Gastroesophageal sphincter (tissue), 4 donors: ENCODE measurements around the gene ELAVL1. TPM values are rescaled to one million over a fixed set of nuclear protein-coding genes. Genes with fewer than 3 reads are reported as not detected.

Experiments
- ATAC-seq: fragments of 150-250 bp; one replicate; pipeline ENCODE4 v1.9.1; 2016; ENCODE audit warnings: mild to moderate bottlenecking, moderate library complexity
- H3K27ac ChIP-seq, 4 donors: fragments of 200-600 bp; sonication (generic) in 3 of 4; 1 replicate in 3 of 4; 2 replicates in 1 of 4; pipeline ENCODE4 v1.5.1; 2016 to 2019
- H3K27me3 ChIP-seq: fragments of 200-600 bp; sonication (generic); one replicate; pipeline ENCODE4 v1.5.1; 2019
- H3K36me3 ChIP-seq, 2 donors: fragments of 200-600 bp; sonication (generic); one replicate each; pipeline ENCODE4 v1.5.1; 2019; ENCODE audit warnings: control low read depth in 1 of 2
- H3K4me1 ChIP-seq, 3 donors: fragments of 200-600 bp; sonication (generic); 1 replicate in 2 of 3; 2 replicates in 1 of 3; pipeline ENCODE4 v1.5.1; 2016 to 2019; ENCODE audit warnings: control low read depth in 2 of 3
- H3K4me3 ChIP-seq, 2 donors: fragments of 200-600 bp; sonication (generic); one replicate each; pipeline ENCODE4 v1.5.1; 2019; ENCODE audit warnings: mild to moderate bottlenecking in 1 of 2, moderate library complexity in 1 of 2
- H3K9me3 ChIP-seq, 3 donors: fragments of 200-600 bp; sonication (generic); one replicate each; pipeline ENCODE4 v1.5.1; 2017 to 2019; ENCODE audit warnings: control low read depth in 2 of 3
- EP300 ChIP-seq: sonication (generic); formaldehyde crosslinking; IDR thresholded peaks from one replicate; pipeline ENCODE4 v1.6.1; 2017; ENCODE audit warnings: antibody characterized with exemption, mild to moderate bottlenecking
- POLR2A ChIP-seq, 2 donors: fragments of 450-650 bp; IDR thresholded peaks; one replicate each; pipeline ENCODE4 v1.6.1; 2017; ENCODE audit warnings: antibody characterized with exemption in 2 of 2, mild to moderate bottlenecking in 2 of 2, moderate library complexity in 1 of 2
- POLR2AphosphoS5 ChIP-seq: sonication (generic); formaldehyde crosslinking; IDR thresholded peaks from one replicate; pipeline ENCODE4 v1.6.1; 2017; ENCODE audit warnings: antibody characterized with exemption
- WGBS, 2 donors: methylation state at CpG; one replicate each; pipeline ENCODE4 v1.1.5; 2018; ENCODE audit warnings: low coverage in 1 of 2; 5-methylcytosine and 5-hydroxymethylcytosine counted together
- total RNA-seq, 4 donors: library from RNA; depleted of rRNA; stranded (reverse); fragments of >200 nt; gene quantifications; one replicate each; pipeline ENCODE4 v1.1.0, GENCODE V29; 2016
- TF ChIP-seq, protein P1 (sequence below), 4 experiments: fragments of 200-600 bp in 2 of 4; fragments of 450-650 bp in 2 of 4; sonication (generic) in 1 of 4; IDR thresholded peaks; one replicate each; pipeline ENCODE4 v1.5.1; 2017 to 2019; ENCODE audit warnings: antibody characterized with exemption in 4 of 4, mild to moderate bottlenecking in 2 of 4, moderate library complexity in 2 of 4

The ELAVL1 gene
- total RNA-seq, 4 donors from 2014 or later, result 30.8 to 62.5 (median 34.6) TPM

DNA sequence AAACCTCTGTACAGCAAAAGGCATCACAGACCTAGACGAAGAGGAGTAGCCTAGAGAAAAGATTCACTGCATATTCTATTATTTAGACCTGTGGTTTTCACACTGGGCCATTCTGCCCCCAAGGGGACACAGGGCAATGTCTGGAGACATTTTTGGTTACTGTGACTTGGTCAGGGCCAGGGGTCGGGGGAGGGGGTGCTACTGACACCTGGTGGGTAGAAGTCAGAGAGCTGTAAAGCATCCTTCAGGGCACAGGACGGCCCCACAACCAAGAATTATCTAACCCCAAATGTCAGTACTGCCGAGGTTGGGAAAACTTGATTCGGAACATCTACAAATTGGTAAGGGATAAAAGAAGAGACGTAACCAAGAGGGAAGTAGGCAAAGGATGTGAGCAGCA, 11.3 kb downstream of the ELAVL1 start:
- no peak overlapping the region for H3K4me3 ChIP-seq
- no peak overlapping the region for H3K27ac ChIP-seq
- no peaks in the 10 kb centered on the region for H3K9me3 ChIP-seq
- H3K36me3 ChIP-seq, result peaks cover 0 to 30% of the 10 kb centered on the region in 2 donors
- TF ChIP-seq POLR2A (IDR thresholded peaks at IDR 0.05), result no peak
- TF ChIP-seq, protein P1, sequence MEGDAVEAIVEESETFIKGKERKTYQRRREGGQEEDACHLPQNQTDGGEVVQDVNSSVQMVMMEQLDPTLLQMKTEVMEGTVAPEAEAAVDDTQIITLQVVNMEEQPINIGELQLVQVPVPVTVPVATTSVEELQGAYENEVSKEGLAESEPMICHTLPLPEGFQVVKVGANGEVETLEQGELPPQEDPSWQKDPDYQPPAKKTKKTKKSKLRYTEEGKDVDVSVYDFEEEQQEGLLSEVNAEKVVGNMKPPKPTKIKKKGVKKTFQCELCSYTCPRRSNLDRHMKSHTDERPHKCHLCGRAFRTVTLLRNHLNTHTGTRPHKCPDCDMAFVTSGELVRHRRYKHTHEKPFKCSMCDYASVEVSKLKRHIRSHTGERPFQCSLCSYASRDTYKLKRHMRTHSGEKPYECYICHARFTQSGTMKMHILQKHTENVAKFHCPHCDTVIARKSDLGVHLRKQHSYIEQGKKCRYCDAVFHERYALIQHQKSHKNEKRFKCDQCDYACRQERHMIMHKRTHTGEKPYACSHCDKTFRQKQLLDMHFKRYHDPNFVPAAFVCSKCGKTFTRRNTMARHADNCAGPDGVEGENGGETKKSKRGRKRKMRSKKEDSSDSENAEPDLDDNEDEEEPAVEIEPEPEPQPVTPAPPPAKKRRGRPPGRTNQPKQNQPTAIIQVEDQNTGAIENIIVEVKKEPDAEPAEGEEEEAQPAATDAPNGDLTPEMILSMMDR (IDR thresholded peaks at IDR 0.05), result no peak
- TF ChIP-seq POLR2AphosphoS5, result no peak
- TF ChIP-seq EP300, result no peak
- 82 to 87% methylated on average over 3 to 5 of the region's 6 CpGs for WGBS, 2 donors
- ATAC-seq, result no peak
- no peaks in the 10 kb centered on the region for H3K27me3 ChIP-seq
- peaks cover 0 to 46% (median 6%) of the 10 kb centered on the region in 3 donors for H3K4me1 ChIP-seq

DNA sequence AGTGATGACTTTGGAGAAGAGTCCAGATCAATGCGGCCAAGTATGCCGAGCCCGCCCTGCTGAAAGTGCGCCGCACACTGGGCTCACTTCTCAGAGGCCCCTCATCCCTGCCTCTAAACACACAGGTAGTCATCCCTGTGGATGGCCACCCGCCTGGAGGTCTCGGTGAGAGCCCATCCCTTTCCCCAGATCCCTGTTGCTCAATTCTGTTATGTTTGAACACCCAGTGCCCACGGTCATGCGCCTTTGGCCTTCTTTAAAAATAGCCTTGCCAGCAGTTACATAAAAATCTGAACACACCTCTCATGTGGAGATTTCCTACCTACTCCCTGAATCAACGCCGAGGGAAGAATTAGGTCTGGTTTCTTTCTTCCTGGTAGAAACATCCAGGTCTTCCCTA, 11.9 kb downstream of the ELAVL1 start:
- Histone ChIP-seq H3K4me3 (no peak overlapping the region), H3K9me3 (no peaks in the 10 kb centered on the region), H3K27me3 (no peaks in the 10 kb centered on the region), H3K4me1 (peaks cover 0 to 44% (median 6%) of the 10 kb centered on the region in 3 donors), H3K36me3 (peaks cover 0 to 35% of the 10 kb centered on the region in 2 donors), H3K27ac (no peak overlapping the region)
- ATAC-seq, result no peak
- WGBS, 2 donors, result 83 to 88% methylated on average over 1 to 11 of the region's 11 CpGs
- no peak for TF ChIP-seq POLR2A (IDR thresholded peaks at IDR 0.05)

DNA sequence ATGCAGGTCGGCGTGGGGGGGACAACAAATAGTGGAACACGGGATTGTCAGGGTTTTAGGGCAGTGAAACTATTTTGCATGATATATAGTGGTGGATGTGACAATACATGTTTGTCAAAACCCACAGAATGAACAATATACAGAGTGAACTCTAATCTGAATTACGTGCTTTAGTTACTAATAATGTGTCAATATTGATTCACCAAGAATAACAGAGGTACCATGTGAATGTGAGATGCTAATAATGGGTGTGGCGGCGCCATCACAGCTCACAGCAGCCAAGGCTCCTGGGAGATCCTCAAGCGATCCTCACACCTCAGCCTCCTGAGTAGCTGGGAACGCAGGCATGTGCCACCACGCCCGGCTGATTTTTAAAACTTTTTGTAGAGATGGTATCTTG, 12.9 kb downstream of the ELAVL1 start:
- TF ChIP-seq EP300 (no peak), POLR2AphosphoS5 (no peak), POLR2A (IDR thresholded peaks at IDR 0.05) (no peak)
- TF ChIP-seq, protein P1 (IDR thresholded peaks at IDR 0.05), result no peak
- Histone ChIP-seq H3K27ac (no peak overlapping the region), H3K9me3 (no peaks in the 10 kb centered on the region), H3K36me3 (peaks cover 0 to 45% of the 10 kb centered on the region in 2 donors), H3K27me3 (no peaks in the 10 kb centered on the region), H3K4me1 (peaks cover 0 to 44% (median 6%) of the 10 kb centered on the region in 3 donors), H3K4me3 (no peak overlapping the region)
- ATAC-seq, result no peak
- 75 to 84% methylated on average over 6 to 10 of the region's 10 CpGs for WGBS, 2 donors

DNA sequence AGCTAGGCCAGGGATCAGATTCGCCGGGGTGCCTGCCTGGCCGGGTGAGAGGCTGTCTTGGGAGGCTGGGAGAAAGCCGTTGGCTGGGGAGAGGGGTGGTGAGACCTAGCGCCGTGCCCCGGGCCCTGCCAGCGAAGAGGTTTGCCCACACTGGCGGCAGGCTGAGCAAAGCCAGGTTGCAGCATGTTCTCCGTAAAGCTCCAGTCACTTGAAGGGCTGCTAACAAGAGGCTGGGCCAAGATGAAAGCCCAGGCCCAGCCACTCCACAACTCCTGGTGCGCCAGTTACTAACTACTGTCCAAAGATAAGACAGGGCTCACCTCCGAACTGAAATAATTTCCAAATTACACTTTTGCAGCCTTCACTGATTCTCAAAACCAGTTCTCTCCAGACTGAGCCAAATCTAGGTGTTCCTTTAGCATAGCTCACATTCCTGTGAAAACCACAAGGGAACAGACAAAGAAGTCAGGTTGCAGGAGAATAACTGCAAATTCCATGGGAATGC, 16.3 kb downstream of the ELAVL1 start:
- Histone ChIP-seq H3K36me3 (peaks cover 0 to 78% of the 10 kb centered on the region in 2 donors), H3K27me3 (no peaks in the 10 kb centered on the region), H3K4me3 (no peak overlapping the region), H3K4me1 (peaks cover 0 to 46% (median 11%) of the 10 kb centered on the region in 3 donors), H3K9me3 (no peaks in the 10 kb centered on the region), H3K27ac (no peak overlapping the region)
- ATAC-seq, result no peak
- WGBS, 2 donors, result 87% methylated on average over 3 of the region's 12 CpGs; no CpG with 5 or more reads in 1 of the 2 donors
- TF ChIP-seq, protein P1 (IDR thresholded peaks at IDR 0.05), result no peak
- TF ChIP-seq POLR2AphosphoS5, result no peak
- no peak for TF ChIP-seq POLR2A (IDR thresholded peaks at IDR 0.05)

DNA sequence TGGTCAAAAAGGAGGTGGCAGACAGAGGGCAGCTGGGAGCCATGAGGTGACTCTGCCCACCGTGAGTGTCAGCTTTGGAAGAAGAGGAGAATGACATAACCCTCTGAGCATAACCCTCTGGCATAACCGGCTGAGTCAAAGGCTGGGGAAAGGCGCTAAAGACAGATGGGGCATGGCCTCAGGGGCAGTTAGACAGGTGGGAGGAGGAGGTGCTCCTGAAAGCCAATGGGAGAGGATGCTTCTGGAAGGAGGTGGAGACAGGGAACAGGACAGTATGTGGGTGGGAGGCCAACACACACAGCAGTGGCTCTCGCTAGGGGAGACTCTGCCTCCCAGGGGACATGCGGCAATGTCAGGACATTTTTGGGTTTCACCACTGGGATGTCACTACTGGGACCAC, 17.1 kb downstream of the ELAVL1 start:
- ATAC-seq, result no peak
- 69 to 75% methylated on average over 5 of the region's 5 CpGs for WGBS, 2 donors
- Histone ChIP-seq H3K27me3 (no peaks in the 10 kb centered on the region), H3K27ac (no peak overlapping the region), H3K36me3 (peaks cover 0 to 86% of the 10 kb centered on the region in 2 donors), H3K9me3 (no peaks in the 10 kb centered on the region), H3K4me1 (peaks cover 0 to 40% (median 9%) of the 10 kb centered on the region in 3 donors), H3K4me3 (no peak overlapping the region)
- no peak for TF ChIP-seq POLR2A (IDR thresholded peaks at IDR 0.05)
- TF ChIP-seq EP300, result no peak
- TF ChIP-seq, protein P1 (IDR thresholded peaks at IDR 0.05), result no peak
- TF ChIP-seq POLR2AphosphoS5, result no peak
